Activated T-cell treated with anti-CD3 and anti-CD28 coated beads, Interleukin-2, amount 50 U/mL, for 24 hours (primary cell): Measurements from ENCODE around the gene LY6G5B.
"Not testable (repeated sequence)": the region's sequence is repeated elsewhere in the genome, so short reads cannot be mapped to it uniquely, and the experiment has no call there.

Source experiments
- DNase-seq: peaks from one replicate; pipeline ENCODE4 v3.0.0-alpha.2; 2020
- H3K27ac Mint-ChIP-seq: 2 replicates; pipeline ENCODE4 v1.8.0; 2020; ENCODE audit warnings: mild to moderate bottlenecking, mixed read lengths
- H3K27me3 Mint-ChIP-seq: 2 replicates; pipeline ENCODE4 v1.8.0; 2020; ENCODE audit warnings: mixed read lengths
- H3K36me3 Mint-ChIP-seq: 2 replicates; pipeline ENCODE4 v1.8.0; 2020; ENCODE audit warnings: low read depth, mixed read lengths
- H3K4me1 Mint-ChIP-seq: 2 replicates; pipeline ENCODE4 v1.8.0; 2020; ENCODE audit warnings: low read depth, mixed read lengths
- H3K4me3 Mint-ChIP-seq: 2 replicates; pipeline ENCODE4 v1.8.0; 2020; ENCODE audit warnings: mild to moderate bottlenecking, moderate library complexity, mixed read lengths
- H3K9me3 Mint-ChIP-seq: 2 replicates; pipeline ENCODE4 v1.8.0; 2020; ENCODE audit warnings: mixed read lengths

The LY6G5B gene

DNA sequence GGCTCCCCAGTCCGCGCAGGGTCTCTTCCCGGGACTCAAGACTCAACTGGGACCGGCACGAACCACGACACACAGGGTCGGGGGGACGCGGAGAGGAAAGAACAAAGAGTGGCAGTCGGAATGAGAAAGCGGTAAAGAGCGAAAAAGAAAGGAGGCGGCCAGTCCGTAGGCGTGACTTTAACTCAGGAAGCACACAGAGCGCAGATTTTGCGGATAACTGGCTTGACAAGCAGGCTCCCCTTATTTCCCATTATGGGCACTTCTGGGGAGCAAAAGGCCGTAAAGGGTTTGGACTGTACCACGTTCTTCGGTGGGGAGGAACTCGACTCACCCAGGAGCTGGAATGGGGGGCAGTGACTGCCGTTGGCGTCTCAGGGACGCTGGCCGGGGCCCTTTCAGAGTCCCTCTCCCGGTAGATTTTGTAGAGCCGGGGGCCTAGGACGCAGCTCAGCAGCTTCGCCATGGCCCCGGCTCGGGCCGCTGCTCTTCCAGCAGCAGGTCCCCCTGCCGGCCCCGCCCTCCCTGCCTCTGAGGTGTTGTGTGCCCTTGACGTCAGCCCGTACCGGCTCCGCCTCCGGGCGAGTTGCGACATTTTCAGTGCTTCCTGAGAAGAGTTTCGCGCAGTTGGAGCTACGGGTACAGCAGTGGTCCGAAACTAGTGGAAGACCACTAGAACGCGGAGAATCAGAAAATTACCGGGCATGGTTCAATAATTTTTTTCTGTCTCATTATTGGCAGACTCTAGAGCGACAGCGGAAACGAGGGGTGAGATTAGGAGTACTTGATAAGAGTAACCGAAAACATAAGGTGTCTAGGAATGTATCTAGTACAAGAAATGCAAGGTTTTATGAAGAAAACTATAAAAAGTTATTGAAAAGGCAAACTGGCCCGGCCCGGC, 33.3 kb downstream of the LY6G5B start, which contains the start of gene ABHD16A:
TSS of gene ABHD16A (minus strand) at position 506 of the 898 bp plus-strand sequence. CDS start at position 463, 43 bp downstream.
- H3K27me3 Mint-ChIP-seq: no peaks in the 10 kb centered on the region
- peak within 1 kb of the TSS; percentile 98 for H3K4me3 Mint-ChIP-seq
- peaks cover 33% of the 10 kb centered on the region for H3K4me1 Mint-ChIP-seq
- peaks cover 36% of the 10 kb centered on the region for H3K36me3 Mint-ChIP-seq
- peak; percentile 97 for DNase-seq
- H3K9me3 Mint-ChIP-seq: no peaks in the 10 kb centered on the region
- peak within 1 kb of the TSS; percentile 98 for H3K27ac Mint-ChIP-seq

DNA sequence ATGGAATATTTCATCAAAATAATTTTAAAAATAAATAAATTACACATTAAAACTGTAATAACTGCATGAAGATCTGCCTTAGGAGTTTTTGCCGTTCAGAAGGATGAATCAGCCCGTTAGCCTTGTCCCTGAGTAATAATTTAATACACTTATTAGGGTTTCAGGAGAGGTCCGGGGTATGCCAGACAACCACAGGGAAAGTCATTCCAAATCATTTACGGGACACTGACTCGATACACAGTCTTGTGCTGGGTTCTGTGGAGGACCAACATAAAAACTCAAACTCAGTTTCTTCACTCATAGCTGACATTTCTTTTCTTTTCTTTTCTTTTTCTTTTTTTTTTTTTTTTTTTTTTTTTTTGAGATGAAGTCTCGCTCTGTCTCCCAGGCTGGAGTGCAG, 36.2 kb downstream of the LY6G5B start:
- Mint-ChIP-seq H3K27ac (no peak overlapping the region), H3K9me3 (no peaks in the 10 kb centered on the region), H3K27me3 (no peaks in the 10 kb centered on the region), H3K4me3 (no peak overlapping the region), H3K4me1 (peaks cover 25% of the 10 kb centered on the region), H3K36me3 (peaks cover 16% of the 10 kb centered on the region)
- no peak for DNase-seq

DNA sequence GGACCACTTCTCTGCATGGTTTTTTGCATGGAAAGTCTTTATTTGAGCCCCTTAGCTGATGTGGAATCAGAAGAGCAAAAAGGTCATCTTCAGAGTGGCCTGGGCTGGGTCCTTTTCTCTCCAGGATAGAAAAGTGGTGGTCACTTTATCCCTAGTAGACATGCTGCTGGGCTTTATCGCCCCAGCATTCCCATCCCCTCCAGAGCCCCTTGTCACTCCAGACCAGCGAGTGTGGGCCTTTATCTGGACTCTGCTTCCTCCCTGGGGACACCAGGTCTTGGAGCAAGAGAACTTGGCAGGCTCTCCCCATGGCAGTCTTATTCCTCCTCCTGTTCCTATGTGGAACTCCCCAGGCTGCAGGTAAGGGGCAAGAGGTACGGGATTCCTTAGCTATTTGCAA, 36.8 kb downstream of the LY6G5B start, which contains the start of gene LY6G6F:
TSS of gene LY6G6F (plus strand) at position 268 of the 400 bp plus-strand sequence. CDS start at position 309, 41 bp downstream.
- Mint-ChIP-seq H3K27me3 (no peaks in the 10 kb centered on the region), H3K36me3 (peaks cover 11% of the 10 kb centered on the region), H3K9me3 (no peaks in the 10 kb centered on the region), H3K27ac (peak within 1 kb of the TSS; percentile 23), H3K4me3 (no peak within 1 kb of the TSS), H3K4me1 (peaks cover 22% of the 10 kb centered on the region)
- no peak for DNase-seq

DNA sequence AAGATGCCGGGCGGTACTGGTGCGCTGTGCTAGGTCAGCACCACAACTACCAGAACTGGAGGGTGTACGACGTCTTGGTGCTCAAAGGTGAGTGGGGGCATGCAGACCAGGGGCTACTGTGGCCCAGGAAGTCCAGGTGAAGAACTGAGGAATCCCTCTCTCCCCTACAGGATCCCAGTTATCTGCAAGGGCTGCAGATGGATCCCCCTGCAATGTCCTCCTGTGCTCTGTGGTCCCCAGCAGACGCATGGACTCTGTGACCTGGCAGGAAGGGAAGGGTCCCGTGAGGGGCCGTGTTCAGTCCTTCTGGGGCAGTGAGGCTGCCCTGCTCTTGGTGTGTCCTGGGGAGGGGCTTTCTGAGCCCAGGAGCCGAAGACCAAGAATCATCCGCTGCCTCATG, 37.9 kb downstream of the LY6G5B start:
- peak overlapping the region; percentile 23 for H3K27ac Mint-ChIP-seq
- H3K36me3 Mint-ChIP-seq: peaks cover 3% of the 10 kb centered on the region
- no peak for DNase-seq

DNA sequence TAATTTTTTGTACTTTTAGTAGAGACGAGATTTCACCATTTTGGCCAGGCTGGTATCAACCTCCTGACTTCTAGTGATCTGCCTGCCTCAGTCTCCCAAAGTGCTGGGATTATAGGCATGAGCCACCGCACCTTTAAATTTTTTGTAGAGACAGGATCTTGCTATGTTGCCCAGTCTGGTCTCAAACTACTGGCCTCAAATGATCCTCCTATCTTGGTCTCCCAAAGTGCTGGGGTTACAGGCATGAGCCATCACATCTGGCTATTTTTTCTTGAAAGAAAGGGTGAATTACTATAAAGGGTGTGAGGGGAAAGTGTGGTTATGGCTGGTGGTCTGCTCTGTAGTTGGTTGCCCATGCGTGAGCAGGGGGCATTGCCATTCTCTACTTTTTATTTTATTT, 38.4 kb downstream of the LY6G5B start:
- no peak overlapping the region for H3K27ac Mint-ChIP-seq
- H3K4me1 Mint-ChIP-seq: peaks cover 14% of the 10 kb centered on the region
- H3K4me3 Mint-ChIP-seq: no peak overlapping the region
- H3K9me3 Mint-ChIP-seq: no peaks in the 10 kb centered on the region
- DNase-seq: no peak
- peaks cover 1% of the 10 kb centered on the region for H3K36me3 Mint-ChIP-seq
- no peaks in the 10 kb centered on the region for H3K27me3 Mint-ChIP-seq

More for the DNA sequence above, 37.9 kb downstream of the LY6G5B start:
- H3K4me3 Mint-ChIP-seq: no peak overlapping the region
- H3K27me3 Mint-ChIP-seq: no peaks in the 10 kb centered on the region
- no peaks in the 10 kb centered on the region for H3K9me3 Mint-ChIP-seq
- peaks cover 15% of the 10 kb centered on the region for H3K4me1 Mint-ChIP-seq

DNA sequence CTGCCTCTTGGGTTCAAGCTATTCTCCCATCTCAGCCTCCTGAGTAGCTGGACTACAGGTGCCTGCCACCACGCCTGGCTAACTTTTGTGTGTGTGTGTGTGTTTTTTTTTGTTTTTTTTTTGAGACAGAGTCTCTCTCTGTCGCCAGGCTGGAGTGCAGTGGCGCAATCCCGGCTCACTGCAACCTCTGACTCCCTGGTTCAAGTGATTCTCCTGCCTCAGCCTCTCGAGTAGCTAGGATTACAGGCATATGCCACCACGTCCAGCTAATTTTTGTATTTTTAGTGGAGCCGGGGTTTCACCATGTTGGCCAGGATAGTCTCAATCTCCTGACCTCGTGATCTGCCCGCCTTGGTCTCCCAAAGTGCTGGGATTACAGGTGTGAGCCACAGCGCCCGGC, 39.4 kb downstream of the LY6G5B start:
- H3K9me3 Mint-ChIP-seq, H3K36me3 Mint-ChIP-seq, DNase-seq, H3K27me3 Mint-ChIP-seq, H3K27ac Mint-ChIP-seq, H3K4me3 Mint-ChIP-seq: not testable (repeated sequence)
- H3K4me1 Mint-ChIP-seq: peaks cover 11% of the 10 kb centered on the region

DNA sequence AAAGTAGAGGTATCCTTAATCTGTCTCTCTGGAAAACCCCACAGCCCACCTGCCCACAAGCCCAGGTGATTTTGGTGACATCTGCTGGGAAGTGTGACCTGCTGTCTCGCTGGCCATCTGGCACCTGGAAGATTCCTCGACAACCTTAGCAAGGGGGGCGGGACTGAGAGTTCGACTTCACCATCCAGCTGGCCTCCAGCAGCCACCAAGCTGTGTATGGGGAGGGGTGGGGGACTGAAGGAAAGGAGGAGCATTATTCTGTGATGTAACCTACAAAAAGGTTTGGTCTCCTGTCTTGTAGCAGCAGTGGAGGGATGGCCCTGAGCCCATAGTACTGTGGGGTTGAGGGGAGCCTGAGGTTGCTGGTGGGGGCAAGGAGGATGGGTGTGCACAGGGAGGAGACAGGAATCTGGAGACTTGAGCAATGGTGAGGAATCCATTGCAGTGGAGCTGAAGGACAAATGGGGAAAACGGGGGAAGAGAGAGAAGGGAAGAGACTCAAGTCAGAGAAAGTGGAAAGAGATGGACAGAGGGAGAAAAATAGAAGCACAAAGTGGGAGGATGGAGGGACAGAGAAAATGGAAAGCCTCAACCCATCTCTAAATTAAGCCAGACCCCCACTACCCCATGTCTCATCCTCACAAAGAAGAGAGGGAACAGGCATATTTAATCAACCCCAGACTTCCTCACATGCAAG, 40.9 kb downstream of the LY6G5B start:
- Mint-ChIP-seq H3K4me3 (no peak overlapping the region), H3K27ac (no peak overlapping the region)

DNA sequence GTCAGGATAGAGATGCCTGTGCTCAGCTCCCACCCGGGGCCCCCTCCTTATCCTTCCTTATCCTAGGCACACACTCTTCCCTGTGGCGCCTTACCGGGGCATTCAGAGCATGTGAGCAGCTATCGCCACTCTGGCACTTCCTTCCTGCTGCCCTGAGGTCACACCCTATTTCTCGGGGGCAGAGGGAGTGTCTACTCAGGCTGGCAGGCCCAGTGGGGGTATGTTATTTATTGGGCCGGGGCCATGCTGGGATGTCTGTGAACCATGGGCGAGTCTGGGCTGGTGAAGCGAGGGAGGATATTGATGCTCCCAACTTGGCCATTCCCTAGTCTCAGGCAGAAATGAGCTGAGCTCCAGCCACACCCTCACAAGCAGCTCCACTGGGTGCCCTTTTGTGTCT, 41.5 kb downstream of the LY6G5B start:
- H3K4me3 Mint-ChIP-seq: no peak overlapping the region
- peaks cover 11% of the 10 kb centered on the region for H3K4me1 Mint-ChIP-seq
- H3K9me3 Mint-ChIP-seq: no peaks in the 10 kb centered on the region
- H3K27me3 Mint-ChIP-seq: no peaks in the 10 kb centered on the region
- no peaks in the 10 kb centered on the region for H3K36me3 Mint-ChIP-seq
- no peak overlapping the region for H3K27ac Mint-ChIP-seq
- DNase-seq: no peak

More for the DNA sequence above, 40.9 kb downstream of the LY6G5B start:
- Mint-ChIP-seq H3K27me3 (no peaks in the 10 kb centered on the region), H3K4me1 (peaks cover 11% of the 10 kb centered on the region), H3K9me3 (no peaks in the 10 kb centered on the region), H3K36me3 (no peaks in the 10 kb centered on the region)
- DNase-seq: no peak

DNA sequence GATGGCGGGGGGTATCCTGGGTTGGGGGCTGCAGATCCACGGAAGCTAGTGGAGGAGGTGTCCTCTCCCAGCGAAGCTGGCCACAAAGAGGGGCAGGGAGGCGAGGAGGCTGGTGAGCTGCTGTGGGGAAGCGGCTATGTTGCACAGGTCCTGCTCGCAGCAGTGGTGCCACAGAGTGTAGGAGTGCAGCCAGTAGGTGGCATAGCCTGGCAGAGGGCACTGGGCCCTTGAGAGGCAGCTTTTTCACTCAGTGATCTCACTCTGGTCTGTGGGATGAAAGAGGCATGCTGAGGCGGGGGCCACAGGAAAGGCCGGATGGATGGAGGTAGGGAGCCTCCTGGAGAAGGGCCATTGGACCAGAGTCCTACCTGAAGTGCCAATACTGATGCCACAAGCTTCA, 42.5 kb downstream of the LY6G5B start:
- H3K9me3 Mint-ChIP-seq: no peaks in the 10 kb centered on the region
- no peak overlapping the region for H3K27ac Mint-ChIP-seq
- no peaks in the 10 kb centered on the region for H3K27me3 Mint-ChIP-seq
- DNase-seq: no peak
- no peaks in the 10 kb centered on the region for H3K36me3 Mint-ChIP-seq
- H3K4me1 Mint-ChIP-seq: peaks cover 11% of the 10 kb centered on the region
- no peak overlapping the region for H3K4me3 Mint-ChIP-seq

DNA sequence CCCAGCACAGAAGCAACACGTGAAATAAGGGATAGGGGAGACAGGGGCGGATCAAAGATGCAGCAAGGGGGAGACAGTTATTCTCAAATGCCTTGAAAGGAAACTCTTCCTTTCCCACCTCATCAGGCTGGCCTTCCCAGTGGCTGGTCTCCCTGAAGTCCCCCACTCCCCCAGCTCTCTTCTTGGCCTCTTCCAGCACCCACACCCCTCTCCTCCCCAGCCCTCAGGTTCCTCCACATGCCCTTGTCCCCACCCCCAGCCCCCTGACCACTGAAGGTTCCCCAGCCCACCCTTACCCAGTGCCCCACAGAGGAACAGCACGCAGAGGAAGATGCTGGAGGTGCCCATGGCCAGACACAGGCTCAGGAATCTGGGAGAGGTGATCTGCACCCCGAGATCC, 43.7 kb downstream of the LY6G5B start:
- Mint-ChIP-seq H3K4me1 (peaks cover 11% of the 10 kb centered on the region), H3K27me3 (no peaks in the 10 kb centered on the region), H3K9me3 (no peaks in the 10 kb centered on the region), H3K27ac (no peak overlapping the region), H3K4me3 (no peak overlapping the region), H3K36me3 (no peaks in the 10 kb centered on the region)
- no peak for DNase-seq

DNA sequence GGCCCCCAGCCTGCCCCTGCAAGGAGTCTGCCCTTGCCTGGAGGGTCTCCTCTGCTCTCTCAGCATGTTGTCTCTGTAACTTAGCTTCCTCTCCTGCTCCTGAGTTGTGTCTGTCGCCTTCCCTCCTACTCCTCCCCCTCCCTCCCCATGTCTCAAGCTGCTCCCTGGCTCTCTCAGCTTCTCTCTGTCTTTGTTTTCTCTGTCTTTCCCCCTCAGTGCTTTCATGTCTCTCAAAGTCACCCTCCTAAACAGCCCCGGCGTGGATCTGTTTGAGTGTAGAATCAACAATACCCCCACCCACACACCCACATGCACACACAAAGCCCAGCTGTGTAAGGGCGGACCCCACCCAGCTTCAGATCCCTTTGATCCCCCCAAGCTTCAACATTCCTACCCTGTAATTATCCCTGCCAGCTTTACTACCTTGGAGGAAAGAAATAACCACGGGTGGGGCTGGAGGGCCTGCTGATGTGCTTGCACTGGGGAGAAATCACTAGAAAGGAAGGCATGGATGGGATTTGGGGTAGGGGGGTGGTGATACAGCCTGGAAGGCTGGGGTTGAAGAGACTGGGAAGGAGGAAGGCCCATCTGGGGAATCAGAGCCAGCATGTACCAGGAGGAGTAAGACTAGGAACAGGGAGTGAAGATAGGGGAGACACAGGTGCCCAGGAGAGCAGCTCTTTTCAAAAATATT, 44.4 kb downstream of the LY6G5B start:
- H3K9me3 Mint-ChIP-seq: no peaks in the 10 kb centered on the region
- peaks cover 11% of the 10 kb centered on the region for H3K4me1 Mint-ChIP-seq
- H3K27me3 Mint-ChIP-seq: no peaks in the 10 kb centered on the region
- no peaks in the 10 kb centered on the region for H3K36me3 Mint-ChIP-seq
- H3K4me3 Mint-ChIP-seq: no peak overlapping the region
- DNase-seq: no peak
- no peak overlapping the region for H3K27ac Mint-ChIP-seq

DNA sequence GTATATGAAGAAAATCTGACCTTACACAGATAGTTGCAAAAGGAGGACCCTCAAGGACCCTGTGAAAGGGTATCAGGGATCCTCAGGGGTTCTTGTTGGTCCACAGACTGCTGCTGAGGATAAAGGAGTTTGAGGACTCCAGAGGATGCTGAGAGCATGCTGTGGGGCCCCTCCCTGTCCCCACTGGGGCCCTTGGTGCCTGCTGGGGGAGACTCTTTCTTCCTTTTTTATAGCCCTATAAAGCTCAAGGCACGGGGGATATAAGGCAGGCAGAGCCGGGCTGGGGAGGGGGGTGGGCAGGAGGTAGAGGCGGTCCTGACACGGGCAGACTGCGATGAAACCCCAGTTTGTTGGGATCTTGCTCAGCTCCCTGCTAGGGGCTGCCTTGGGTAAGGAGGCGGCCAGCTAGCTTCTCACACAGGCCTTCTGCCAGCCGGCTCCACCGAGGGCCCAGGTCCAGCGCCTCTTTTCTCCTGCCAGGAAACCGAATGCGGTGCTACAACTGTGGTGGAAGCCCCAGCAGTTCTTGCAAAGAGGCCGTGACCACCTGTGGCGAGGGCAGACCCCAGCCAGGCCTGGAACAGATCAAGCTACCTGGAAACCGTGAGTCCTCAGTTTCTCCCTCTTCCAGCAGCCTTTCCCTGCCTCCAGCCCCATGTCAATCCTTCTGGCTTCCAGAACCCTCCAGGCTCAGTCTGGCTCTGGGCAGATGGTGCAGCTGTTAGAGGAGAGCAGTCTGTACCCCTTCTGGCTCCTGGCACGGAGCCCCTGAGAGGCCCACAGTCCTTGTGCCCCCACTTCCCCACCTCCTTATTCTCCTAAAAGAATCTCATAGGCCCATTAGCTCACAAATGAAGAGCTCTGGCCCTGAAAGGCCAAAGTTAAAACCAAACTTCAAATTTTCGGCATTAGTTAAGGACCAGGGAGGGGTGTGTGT, 45.5 kb downstream of the LY6G5B start, which contains the start of gene LY6G6D:
TSS of gene LY6G6D (plus strand) at position 327 of the 937 bp plus-strand sequence. CDS start at position 335, 8 bp downstream.
- Mint-ChIP-seq H3K27me3 (no peaks in the 10 kb centered on the region), H3K36me3 (no peaks in the 10 kb centered on the region), H3K4me3 (no peak within 1 kb of the TSS), H3K27ac (no peak within 1 kb of the TSS), H3K4me1 (peaks cover 11% of the 10 kb centered on the region), H3K9me3 (no peaks in the 10 kb centered on the region)
- DNase-seq: no peak

DNA sequence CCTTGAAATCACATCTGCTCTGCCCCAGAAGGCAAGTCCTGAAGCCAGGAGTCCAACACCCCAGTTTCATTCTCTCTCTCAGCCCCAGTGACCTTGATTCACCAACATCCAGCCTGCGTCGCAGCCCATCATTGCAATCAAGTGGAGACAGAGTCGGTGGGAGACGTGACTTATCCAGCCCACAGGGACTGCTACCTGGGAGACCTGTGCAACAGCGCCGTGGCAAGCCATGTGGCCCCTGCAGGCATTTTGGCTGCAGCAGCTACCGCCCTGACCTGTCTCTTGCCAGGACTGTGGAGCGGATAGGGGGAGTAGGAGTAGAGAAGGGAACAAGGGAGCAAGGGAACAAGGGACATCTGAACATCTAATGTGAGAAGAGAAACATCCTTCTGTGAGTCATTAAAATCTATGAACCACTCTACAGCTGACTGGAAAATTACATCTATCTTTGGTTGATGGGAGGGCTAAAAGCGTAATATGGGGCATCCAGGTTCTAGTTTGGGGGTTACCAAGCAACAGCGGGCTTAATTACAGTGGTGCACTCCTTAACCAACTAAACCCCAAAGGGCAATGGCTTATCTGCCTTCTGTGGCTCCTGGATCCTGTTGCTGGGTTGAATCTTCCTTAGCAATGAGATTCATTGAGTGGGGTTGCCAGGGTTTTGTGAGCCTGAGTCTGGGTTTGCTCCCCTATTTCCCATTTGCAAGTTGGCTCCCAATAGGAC, 47.9 kb downstream of the LY6G5B start:
- H3K9me3 Mint-ChIP-seq: no peaks in the 10 kb centered on the region
- no peaks in the 10 kb centered on the region for H3K36me3 Mint-ChIP-seq
- H3K4me3 Mint-ChIP-seq: no peak overlapping the region
- no peak overlapping the region for H3K27ac Mint-ChIP-seq
- DNase-seq: no peak
- peaks cover 4% of the 10 kb centered on the region for H3K4me1 Mint-ChIP-seq
- no peaks in the 10 kb centered on the region for H3K27me3 Mint-ChIP-seq
